NCI-H1930 (cell line): ENCODE data around the gene ID3.

Experiments used
- DNase-seq, 2 experiments: peaks; one replicate each; lab custom pipeline; 2025; lab: John Stamatoyannopoulos, UW

Gene ID3

GRCh38 chr1:23525558-23526250 is 33.6 kb downstream of the ID3 start:
- DNase-seq, result no peak

GRCh38 chr1:23524716-23525401 is 34.4 kb downstream of the ID3 start:
- DNase-seq, result no peak

- DNase-seq, result no peak
Observed at GRCh38 chr1:23524163-23524562, 35.1 kb downstream of the ID3 start.

- no peak for DNase-seq
Observed at GRCh38 chr1:23522244-23522982, 36.9 kb downstream of the ID3 start.

- no peak for DNase-seq
Observed at GRCh38 chr1:23521588-23521987, 37.7 kb downstream of the ID3 start.

- no peak for DNase-seq
Observed at GRCh38 chr1:23517581-23517980, 41.7 kb downstream of the ID3 start.

- DNase-seq, result no peak
Observed at GRCh38 chr1:23515905-23516304, 43.4 kb downstream of the ID3 start.

- no peak for DNase-seq
Observed at GRCh38 chr1:23514111-23514679, 45.1 kb downstream of the ID3 start.

GRCh38 chr1:23509896-23510295 is 49.4 kb downstream of the ID3 start:
- DNase-seq, result no peak
